ENCODE measurements around the gene EVA1A.

Gene EVA1A

GRCh38 chr2:75462206-75462605 lies 98.5 kb downstream of the EVA1A start:
- no peak for TF ChIP-seq CTCF (IDR thresholded peaks at IDR 0.05)

GRCh38 chr2:75460630-75461029 lies 100.1 kb downstream of the EVA1A start:
- no peak for TF ChIP-seq CTCF (IDR thresholded peaks at IDR 0.05)

DNA sequence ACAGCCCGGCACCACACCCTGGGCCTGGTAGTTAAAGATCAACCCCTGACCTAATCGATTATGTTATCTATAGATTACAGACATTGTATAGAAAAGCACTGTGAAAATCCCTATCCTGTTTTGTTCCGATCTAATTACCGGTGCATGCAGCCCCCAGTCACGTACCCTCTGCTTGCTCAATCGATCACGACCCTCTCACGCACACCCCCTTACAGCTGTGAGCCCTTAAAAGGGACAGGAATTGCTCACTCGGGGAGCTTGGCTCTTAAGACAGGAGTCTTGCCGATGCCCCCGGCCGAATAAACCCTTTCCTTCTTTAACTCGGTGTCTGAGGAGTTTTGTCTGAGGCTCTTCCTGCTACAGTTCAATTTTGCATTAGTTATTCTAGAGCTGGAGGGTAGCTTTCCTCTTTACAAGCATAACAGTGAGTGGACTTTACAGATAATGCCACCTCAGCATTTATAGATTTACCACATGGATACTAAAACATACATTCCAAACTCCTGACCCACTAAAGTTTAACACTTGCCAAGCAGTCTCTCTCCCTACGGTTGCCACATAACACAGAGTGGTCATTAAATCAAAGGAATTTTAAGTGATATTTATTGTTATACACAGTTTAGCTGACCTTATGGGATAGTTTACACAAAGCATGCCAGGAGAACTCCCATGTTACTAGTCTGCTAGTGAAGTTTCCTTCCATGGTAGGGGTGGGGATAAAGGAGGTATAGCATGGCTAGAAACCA lies 101.0 kb downstream of the EVA1A start:
- no peak for TF ChIP-seq CTCF (IDR thresholded peaks at IDR 0.05)

GRCh38 chr2:75458201-75458600 lies 102.5 kb downstream of the EVA1A start:
- TF ChIP-seq CTCF (IDR thresholded peaks at IDR 0.05) = no peak

GRCh38 chr2:75456825-75457224 lies 103.9 kb downstream of the EVA1A start:
- no peak for TF ChIP-seq CTCF (IDR thresholded peaks at IDR 0.05)

DNA sequence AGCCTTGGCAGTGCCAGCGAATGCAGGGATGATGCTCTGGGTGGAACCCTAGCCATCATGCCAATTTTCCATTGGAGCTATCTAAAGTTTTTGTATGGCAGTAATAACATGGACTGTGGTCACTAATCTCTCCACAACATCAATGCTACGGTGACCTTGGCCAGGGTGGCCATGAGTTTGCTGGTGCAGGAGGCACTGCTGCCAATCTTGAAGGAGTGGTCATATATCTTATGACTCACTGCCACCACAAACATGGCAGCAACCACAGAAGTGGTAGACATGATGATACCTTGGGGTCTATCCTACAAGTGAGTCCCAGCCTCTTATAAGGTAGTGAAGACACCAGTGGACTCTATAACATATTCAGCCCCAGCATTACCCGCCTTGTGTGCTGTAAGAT lies 104.6 kb downstream of the EVA1A start:
- no peak for TF ChIP-seq CTCF (IDR thresholded peaks at IDR 0.05)

GRCh38 chr2:75454241-75454620 lies 106.5 kb downstream of the EVA1A start:
- TF ChIP-seq CTCF (IDR thresholded peaks at IDR 0.05) = no peak

Data from LNCAP (cell line).